GM19467 (cell line): ENCODE data around the gene NUP42.

Experiments
- ATAC-seq: cut with Tn5 transposase; IDR thresholded peaks from one replicate; pipeline ENCODE4 v1.9.1; 2021; ENCODE audit warnings: mild to moderate bottlenecking, moderate library complexity; ENCODE audit not compliant: unreplicated experiment

The NUP42 gene

DNA sequence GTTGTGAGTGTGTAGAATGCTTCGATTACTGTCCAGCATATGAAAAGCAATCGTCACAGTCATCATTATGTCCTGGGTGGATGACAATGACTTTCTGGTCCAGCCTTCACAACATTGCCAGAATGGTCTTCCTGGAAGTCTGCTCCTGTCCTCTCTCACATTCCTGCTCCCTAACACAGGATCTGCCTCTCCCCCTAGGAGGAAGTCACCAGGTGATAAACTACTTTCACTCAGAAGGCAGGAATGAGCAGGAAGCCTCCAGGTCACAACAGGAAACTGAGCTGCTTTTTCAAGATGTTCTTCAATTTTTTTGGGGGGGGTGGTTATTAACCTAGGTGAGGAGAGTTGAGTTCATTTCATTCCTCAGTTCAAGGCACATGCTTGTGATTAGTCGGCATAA, 51.1 kb downstream of the NUP42 start:
- ATAC-seq = no peak

- ATAC-seq = peak; percentile 64
Observed at GRCh38 chr7:23234569-23235296, 52.9 kb downstream of the NUP42 start.

- ATAC-seq = no peak
Observed at GRCh38 chr7:23235813-23236221, 54.0 kb downstream of the NUP42 start.

GRCh38 chr7:23237000-23237399, 55.2 kb downstream of the NUP42 start:
- ATAC-seq = no peak

DNA sequence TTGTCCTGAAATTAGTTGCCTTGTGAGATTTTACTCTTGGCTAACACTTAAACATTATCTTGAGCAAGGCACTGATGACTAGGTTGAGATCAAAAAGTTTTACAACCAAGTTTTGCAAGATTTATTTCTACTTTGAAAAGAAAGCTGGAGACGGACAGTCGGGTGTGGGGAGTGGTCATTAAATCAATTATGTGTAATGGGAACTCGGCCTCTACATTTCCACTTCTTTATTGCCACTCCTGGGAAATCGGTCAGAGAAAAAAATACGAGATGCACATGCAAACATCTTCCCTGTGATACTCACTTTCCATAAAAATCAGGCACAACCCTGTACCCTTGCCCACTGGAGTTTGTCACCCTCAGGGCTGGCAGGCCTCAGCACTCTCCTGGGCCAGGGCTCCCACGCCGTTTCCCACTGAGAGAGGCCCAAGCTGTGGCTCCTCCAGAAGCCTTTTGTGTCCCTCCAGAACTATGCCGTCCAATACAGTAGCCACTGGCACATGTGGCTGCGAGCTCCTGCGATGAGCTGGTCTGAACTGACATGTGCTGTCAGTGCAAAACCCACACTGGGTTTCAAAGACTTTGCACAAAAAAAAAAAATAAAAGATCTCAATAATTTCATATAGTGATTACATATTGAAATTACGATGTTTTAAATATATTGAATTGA, 57.3 kb downstream of the NUP42 start:
- no peak for ATAC-seq

DNA sequence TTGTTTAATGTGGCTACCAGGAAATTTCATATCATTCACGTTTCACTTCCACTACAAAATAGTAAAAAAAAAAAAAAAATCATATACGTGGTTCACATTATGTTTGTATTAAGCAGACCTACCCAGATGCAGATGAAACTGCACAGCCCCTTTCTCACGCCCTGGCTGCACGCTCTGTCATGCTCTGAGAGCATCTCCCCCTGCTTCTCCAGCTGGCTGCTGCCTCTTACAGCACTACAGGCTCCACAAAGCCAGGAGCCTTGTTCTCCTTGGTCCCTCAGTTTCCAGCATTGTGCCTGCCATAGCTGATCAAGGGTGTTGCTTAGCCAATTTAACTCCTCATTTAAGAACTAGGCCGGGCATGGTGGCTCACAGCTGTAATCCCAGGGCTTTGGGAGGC, 57.9 kb downstream of the NUP42 start:
- ATAC-seq = no peak

- ATAC-seq = no peak
Observed at GRCh38 chr7:23242321-23242720, 60.5 kb downstream of the NUP42 start.

- no peak for ATAC-seq
Observed at GRCh38 chr7:23242935-23243334, 61.1 kb downstream of the NUP42 start.

GRCh38 chr7:23246555-23246954, 64.7 kb downstream of the NUP42 start, which contains the start of gene GPNMB:
Gene GPNMB, plus strand, starts transcription at chr7:23246775. Its CDS starts 83 bp downstream, at chr7:23246858.
- no peak for ATAC-seq

DNA sequence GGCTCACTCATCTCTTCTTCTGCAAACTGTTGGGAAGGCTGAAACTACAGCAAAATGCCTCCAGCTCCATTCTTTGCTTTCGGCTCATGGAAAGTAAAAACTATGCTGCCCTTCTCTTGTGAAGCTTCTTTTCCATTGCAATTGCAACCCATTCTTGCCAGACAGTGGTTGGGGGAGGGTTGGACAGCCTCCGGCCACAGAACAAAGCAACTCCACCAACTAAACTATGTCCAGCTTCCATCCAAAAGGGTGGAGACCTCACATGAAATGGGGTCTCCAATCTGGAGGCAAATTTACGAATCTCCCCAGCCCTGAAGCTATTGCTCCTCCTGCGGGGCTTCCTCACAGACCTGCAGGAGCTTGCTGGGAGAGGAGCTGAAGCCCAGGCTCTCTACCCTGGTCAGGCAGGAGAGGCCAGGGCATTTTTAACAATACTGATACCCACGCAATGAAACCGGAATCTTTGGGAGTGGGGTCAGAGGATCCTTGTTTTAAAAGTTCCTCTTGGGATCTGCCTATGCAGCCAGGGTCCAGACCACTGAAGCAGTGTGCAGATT, 65.3 kb downstream of the NUP42 start:
- ATAC-seq = no peak

GRCh38 chr7:23247603-23248335, 65.9 kb downstream of the NUP42 start:
- ATAC-seq = no peak

DNA sequence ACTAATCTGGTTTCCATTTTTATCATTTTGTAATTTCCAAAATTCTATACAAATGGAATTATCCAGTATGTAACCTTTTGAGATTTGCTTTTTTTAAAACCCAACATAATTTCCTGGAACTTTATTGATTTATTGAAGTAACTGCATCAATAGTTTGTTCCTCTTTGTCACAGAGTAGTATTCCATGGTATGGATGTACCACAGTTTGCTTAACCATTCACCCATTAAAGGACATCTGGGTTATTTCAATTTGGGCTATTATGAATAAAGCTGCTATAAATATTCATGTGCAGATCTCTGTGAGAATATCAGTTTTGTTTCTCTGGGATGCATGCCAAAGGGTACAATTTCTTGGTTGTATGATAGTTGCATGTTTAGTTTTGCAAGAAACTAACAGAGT, 67.6 kb downstream of the NUP42 start:
- ATAC-seq = no peak
